Muscle of back (tissue), 11 donors: Measurements from ENCODE around the gene NUP62CL. TPM values are rescaled to one million over a fixed set of nuclear protein-coding genes. Genes with fewer than 3 reads are reported as not detected.

Experiments used
- DNase-seq, 3 donors: peaks; one replicate each; pipeline versions ENCODE4 v3.0.0 to v3.0.0-alpha.2; 2013
- polyA plus RNA-seq, 10 donors: library from polyadenylated mRNA; unstranded; fragments of 120-200 nt; gene quantifications; one replicate each; pipeline ENCODE4 v1.2.1, GENCODE V29; 2013; ENCODE audit not compliant: insufficient read length in 10 of 10

Gene NUP62CL
- polyA plus RNA-seq, 10 donors: 0.41 to 1.2 (median 0.74) TPM

- no peak for DNase-seq
Measured at GRCh38 chrX:107153005-107153404, 53.2 kb downstream of the NUP62CL start.

DNA sequence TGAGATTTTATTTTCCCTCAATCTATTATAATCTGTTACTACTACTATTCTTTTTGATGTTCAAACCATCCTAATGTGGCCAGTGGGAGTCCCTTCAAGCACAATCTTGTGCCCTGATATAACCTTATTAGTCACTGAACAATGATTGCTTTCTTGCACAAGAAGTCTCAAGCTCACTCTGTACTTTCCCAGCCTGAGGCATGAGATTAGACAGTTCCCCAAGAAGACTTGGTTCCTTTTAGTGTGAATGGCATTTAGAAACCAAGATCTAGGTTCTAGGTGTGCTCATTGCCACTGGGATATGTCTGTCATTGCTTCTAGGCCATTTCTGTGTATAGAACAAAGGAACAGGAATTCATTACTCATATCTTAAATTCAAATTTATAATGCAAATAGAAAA is 59.6 kb downstream of the NUP62CL start:
- no peak for DNase-seq

- DNase-seq: no peak
Measured at GRCh38 chrX:107135965-107136307, 70.3 kb downstream of the NUP62CL start.

DNA sequence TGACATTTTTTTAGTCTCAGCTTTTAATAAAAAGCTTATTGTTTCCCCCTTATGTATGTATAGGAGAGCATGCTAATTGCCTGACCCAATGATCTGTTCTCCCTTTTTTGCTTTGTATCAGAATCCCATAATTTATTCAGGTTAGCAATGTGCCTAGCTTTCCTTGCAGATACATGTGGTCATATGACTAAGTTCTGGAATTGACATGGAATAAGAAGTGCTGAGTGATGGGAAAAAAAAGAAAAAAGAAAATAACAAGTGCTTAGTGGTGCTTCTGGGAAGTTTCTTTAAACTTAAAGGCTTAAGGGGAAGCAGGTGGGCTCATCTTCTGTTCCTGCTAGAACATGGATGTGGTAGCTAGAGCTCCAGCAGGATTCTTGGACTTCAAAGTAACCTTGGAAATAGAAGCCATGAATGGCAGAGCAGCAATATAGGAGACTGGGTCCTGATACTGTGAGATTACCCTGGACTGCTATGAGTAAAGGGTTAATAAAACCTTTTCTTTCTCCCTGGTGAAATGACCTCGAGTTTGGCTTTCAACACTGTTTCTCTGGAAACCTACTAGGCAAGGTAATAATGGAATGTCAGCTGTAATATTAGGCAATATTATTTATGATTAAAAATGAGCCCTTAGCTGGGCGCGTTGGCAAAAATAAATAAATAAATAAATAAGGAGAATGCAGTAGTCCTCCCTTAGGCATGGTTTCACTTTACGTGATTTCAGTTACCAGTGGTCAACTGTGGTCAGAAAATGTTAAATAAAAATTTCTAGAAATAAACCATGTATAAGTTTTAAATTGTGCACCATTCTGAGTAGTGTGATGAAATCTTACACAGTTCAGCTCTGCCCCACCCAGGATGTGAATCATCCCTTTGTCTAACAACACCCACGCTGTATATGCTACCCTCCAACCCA is 70.9 kb downstream of the NUP62CL start:
- peak in 1 of 3 donors; percentile 1 for DNase-seq

DNA sequence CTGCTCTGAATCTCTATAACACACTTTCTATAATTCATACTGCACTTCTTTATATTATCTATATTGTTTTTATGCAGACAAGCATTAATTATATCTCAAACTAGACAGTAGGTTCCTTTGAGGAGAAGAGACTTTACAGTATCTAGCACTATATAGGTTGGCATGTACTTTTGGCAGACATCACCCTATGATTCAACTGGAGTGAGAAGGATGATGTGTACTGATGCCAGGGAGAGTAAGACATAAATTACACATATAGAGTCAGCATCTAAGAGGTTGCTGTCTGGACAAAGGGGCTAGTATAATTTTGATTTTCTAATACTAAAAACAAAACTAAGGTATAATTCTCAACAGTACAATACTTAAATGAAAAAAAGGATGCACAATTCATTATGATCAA is 82.5 kb downstream of the NUP62CL start:
- no peak for DNase-seq

DNA sequence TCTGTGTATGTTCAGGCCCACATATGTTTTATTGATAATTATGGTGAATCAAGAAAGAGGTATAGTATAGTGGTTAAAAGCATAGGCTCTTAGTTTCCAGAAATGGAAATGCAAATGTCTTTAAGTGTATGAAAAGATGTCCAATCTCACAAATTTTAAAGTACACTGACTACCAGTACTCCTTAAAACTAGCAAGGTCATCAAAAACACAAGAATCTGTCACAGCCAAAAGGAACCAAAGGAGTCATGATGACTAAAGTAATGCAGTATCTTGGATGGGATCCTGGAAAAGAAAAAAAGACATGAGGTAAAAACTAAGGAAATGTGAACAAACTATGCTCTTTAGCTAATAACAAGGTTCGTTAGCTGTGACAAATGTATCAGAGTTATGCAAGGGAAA is 87.0 kb downstream of the NUP62CL start:
- peak in 1 of 3 donors; percentile 0 for DNase-seq

DNA sequence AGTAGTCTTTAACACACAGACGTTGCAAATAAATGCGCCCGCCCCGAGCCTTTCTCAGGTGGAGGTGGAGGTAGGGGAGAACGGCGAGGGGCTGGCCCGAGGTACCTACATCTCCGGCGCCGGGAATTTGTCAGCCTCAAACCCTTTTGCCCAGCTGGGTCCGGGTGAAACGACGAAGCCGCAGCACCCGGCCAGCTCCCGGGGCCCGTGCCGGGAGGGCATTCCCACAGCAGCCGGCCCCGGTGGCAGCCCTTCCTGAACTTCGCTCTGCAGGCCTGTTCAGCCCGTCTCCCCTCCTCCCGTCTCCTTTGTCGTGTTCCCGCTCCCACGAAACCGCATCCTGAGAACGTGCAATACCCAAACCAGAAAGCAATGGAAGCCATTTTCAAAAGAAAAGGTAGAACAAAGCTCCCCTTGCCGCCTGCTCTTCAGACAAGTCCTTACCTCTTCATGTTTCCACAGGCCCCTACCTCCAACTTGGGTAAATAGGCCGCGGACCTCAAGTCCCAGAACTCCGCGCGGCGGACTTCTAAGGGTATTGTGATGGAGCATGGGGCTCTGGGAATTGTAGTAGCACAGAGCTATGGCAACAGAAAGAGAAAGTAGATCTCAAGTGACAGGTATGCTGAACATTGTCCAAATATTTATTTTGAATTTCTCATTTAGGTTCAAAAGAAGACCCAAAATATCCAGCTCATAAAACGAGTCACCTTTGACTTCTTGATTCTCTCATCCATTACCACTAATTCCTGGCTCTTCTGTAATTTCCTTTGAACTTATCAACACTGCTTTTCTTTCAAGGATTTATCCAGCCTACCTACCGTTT is 87.7 kb downstream of the NUP62CL start, which contains the start of gene RBM41:
RBM41 (minus strand) TSS at position 501 of the 826 bp plus-strand sequence; CDS start at position 452, 49 bp downstream.
- peak; percentile 62 to 91 (median 71) for DNase-seq

- peak in 1 of 3 donors; percentile 0 for DNase-seq
Measured at GRCh38 chrX:107117993-107118321, 88.3 kb downstream of the NUP62CL start.

GRCh38 chrX:107107459-107107858 is 98.8 kb downstream of the NUP62CL start:
- DNase-seq: no peak

- DNase-seq: no peak
Measured at GRCh38 chrX:107102980-107103379, 103.3 kb downstream of the NUP62CL start.

DNA sequence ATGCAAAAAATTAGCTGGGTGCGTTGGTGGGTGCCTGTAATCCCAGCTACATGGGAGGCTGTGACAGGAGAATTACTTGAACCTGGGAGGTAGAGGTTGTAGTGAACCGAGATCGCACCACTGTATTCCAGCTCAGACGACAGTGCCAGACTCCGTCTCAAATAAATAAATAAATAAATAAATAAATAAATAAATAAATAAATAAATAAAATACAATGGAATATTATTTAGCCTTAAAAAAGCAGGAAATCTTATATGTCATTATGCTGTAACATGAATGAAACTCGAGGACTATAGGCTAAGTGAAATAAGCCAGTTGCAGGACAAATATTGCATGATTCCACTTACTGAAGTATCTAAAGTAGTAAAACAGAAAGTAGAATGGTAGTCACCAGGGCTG is 130.1 kb downstream of the NUP62CL start:
- no peak for DNase-seq

Other genes starting within 250 kb of the NUP62CL start
- 10 to 100 TPM; 33.2 to 44.8 (median 39.2) TPM for gene MORC4, start 206.2 kb downstream of the NUP62CL start, polyA plus RNA-seq
- 10 to 100 TPM in 5 of 10 donors, 1 to 10 TPM in 5; 8.4 to 13.0 (median 10.4) TPM for gene RBM41, start 87.6 kb downstream of the NUP62CL start, polyA plus RNA-seq
- gene DNAAF6, start 178 bp upstream of the NUP62CL start, polyA plus RNA-seq: not detected
- under 1 TPM; 0.10 to 0.27 (median 0.17) TPM for gene FRMPD3, start 243.2 kb upstream of the NUP62CL start, polyA plus RNA-seq